DND-41 (cell line): ENCODE results near the gene HDLBP.

ENCODE experiments used
- ATAC-seq: fragments of 200-7000 bp; cut with Tn5 transposase; 3 replicates; pipeline ENCODE4 v1.9.1; 2021; ENCODE audit warnings: low read depth; ENCODE audit not compliant: insufficient read depth
- DNase-seq: peaks from one replicate; pipeline ENCODE4 v3.0.0-alpha.2; 2020
- H2AFZ ChIP-seq: 2 replicates; pipeline ENCODE4 v1.6.0; 2012; ENCODE audit warnings: low read depth, low read length
- H3K27ac ChIP-seq: 2 replicates; pipeline ENCODE4 v1.5.1; 2012; ENCODE audit warnings: low read length, inconsistent platforms
- H3K27me3 ChIP-seq: fragments of 200-600 bp; sonication (generic); 2 replicates; pipeline ENCODE4 v1.6.0; 2012; ENCODE audit warnings: low read length, mild to moderate bottlenecking, inconsistent platforms; ENCODE audit not compliant: insufficient read depth, poor library complexity
- H3K36me3 ChIP-seq: 2 replicates; pipeline ENCODE4 v1.5.1; 2012; ENCODE audit warnings: low read length, inconsistent platforms; ENCODE audit not compliant: insufficient read depth
- H3K4me1 ChIP-seq: 2 replicates; pipeline ENCODE4 v1.5.1; 2012; ENCODE audit warnings: mild to moderate bottlenecking, low read length; ENCODE audit not compliant: insufficient read depth
- H3K4me2 ChIP-seq: 2 replicates; pipeline ENCODE4 v1.6.0; 2012; ENCODE audit warnings: mild to moderate bottlenecking, moderate library complexity, low read length, inconsistent platforms; ENCODE audit not compliant: insufficient read depth
- H3K4me3 ChIP-seq, 2 experiments: fragments of 200-600 bp in 1 of 2; shearing (Covaris generic) in 1 of 2; 2 replicates each; pipeline ENCODE4 v1.5.1; 2012 to 2016; ENCODE audit warnings: inconsistent platforms in 2 of 2, low read length in 2 of 2, mild to moderate bottlenecking in 2 of 2, low read depth in 1 of 2, moderate library complexity in 1 of 2
- H3K79me2 ChIP-seq: 2 replicates; pipeline ENCODE4 v1.6.0; 2012; ENCODE audit warnings: low read length, inconsistent platforms; ENCODE audit not compliant: insufficient read depth
- H3K9ac ChIP-seq: 2 replicates; pipeline ENCODE4 v1.6.0; 2012; ENCODE audit warnings: low read depth, mild to moderate bottlenecking, inconsistent platforms, low read length, moderate library complexity
- H3K9me3 ChIP-seq: 2 replicates; pipeline ENCODE4 v1.5.1; 2012; ENCODE audit warnings: low read length, moderate library complexity, mild to moderate bottlenecking, inconsistent platforms; ENCODE audit not compliant: insufficient read depth, severe bottlenecking
- H4K20me1 ChIP-seq: 2 replicates; pipeline ENCODE4 v1.6.0; 2012; ENCODE audit warnings: low read length; ENCODE audit not compliant: insufficient read depth
- EZH2 ChIP-seq: IDR thresholded peaks from 3 replicates; pipeline ENCODE4 v1.6.1; 2012; ENCODE audit warnings: borderline replicate concordance, low read depth, mild to moderate bottlenecking, moderate library complexity, low read length, inconsistent platforms; ENCODE audit not compliant: severe bottlenecking
- TF ChIP-seq, protein P1 (sequence below): IDR thresholded peaks from 2 replicates; pipeline ENCODE4 v1.5.1; 2012; ENCODE audit warnings: borderline replicate concordance, low read length, moderate library complexity, mild to moderate bottlenecking; ENCODE audit not compliant: poor library complexity, severe bottlenecking; ENCODE audit errors: extremely low read depth

The HDLBP gene

DNA sequence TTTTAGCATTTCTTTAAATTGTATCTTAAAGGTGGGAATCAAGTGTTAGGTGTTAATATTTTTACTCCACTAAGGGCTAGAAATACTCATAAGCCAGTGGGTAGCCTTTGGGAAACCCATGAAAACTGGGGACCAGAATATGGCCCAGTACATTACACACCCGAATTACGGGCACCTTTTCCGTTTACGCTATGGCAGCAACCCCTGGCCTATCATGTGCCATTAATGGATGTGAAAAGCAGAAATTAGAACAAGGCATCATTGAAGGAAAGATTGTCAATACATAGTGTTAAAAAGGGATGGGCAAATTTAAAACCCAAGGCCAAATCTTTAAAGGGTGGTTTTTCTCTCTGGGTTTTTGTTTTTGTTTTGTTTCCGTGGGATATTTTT is 41.4 kb upstream of the HDLBP start:
- H4K20me1 ChIP-seq = peaks cover 43% of the 10 kb centered on the region
- peak overlapping the region; percentile 84 to 85; a peak in 3 of 4 replicates for H3K4me3 ChIP-seq
- H3K36me3 ChIP-seq = peaks cover 28% of the 10 kb centered on the region
- H3K79me2 ChIP-seq = peaks cover 54% of the 10 kb centered on the region
- peak overlapping the region; percentile 58 for H3K27ac ChIP-seq
- no peaks in the 10 kb centered on the region for H3K9me3 ChIP-seq
- no peak for ATAC-seq
- H3K27me3 ChIP-seq = no peaks in the 10 kb centered on the region
- H3K4me1 ChIP-seq = peaks cover 22% of the 10 kb centered on the region
- H3K9ac ChIP-seq = peak overlapping the region; percentile 77
- H2AFZ ChIP-seq = peak overlapping the region; percentile 40; the same call in 1 of the 2 replicates
- peak overlapping the region; percentile 82 for H3K4me2 ChIP-seq
- TF ChIP-seq, protein P1, sequence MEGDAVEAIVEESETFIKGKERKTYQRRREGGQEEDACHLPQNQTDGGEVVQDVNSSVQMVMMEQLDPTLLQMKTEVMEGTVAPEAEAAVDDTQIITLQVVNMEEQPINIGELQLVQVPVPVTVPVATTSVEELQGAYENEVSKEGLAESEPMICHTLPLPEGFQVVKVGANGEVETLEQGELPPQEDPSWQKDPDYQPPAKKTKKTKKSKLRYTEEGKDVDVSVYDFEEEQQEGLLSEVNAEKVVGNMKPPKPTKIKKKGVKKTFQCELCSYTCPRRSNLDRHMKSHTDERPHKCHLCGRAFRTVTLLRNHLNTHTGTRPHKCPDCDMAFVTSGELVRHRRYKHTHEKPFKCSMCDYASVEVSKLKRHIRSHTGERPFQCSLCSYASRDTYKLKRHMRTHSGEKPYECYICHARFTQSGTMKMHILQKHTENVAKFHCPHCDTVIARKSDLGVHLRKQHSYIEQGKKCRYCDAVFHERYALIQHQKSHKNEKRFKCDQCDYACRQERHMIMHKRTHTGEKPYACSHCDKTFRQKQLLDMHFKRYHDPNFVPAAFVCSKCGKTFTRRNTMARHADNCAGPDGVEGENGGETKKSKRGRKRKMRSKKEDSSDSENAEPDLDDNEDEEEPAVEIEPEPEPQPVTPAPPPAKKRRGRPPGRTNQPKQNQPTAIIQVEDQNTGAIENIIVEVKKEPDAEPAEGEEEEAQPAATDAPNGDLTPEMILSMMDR = no peak
- TF ChIP-seq EZH2 = no peak
- DNase-seq = no peak

- peaks cover 39% of the 10 kb centered on the region for H4K20me1 ChIP-seq
- no peaks in the 10 kb centered on the region for H3K27me3 ChIP-seq
- peaks cover 50% of the 10 kb centered on the region for H3K79me2 ChIP-seq
- no peaks in the 10 kb centered on the region for H3K9me3 ChIP-seq
- DNase-seq (peak; percentile 99), ATAC-seq (peak; percentile 95)
- H3K36me3 ChIP-seq = peaks cover 34% of the 10 kb centered on the region
- TF ChIP-seq, protein P1 = no peak
- TF ChIP-seq EZH2 = no peak
- H3K4me1 ChIP-seq = peaks cover 22% of the 10 kb centered on the region
- peak within 1 kb of the TSS; percentile 58 for H3K27ac ChIP-seq
- H3K9ac ChIP-seq = peak within 1 kb of the TSS; percentile 77
- H3K4me2 ChIP-seq = peak within 1 kb of the TSS; percentile 82
- peak within 1 kb of the TSS; percentile 40 for H2AFZ ChIP-seq
- H3K4me3 ChIP-seq = peak within 1 kb of the TSS; percentile 84 to 85; a peak in 3 of 4 replicates
Observed at GRCh38 chr2:241355983-241356870, 40.8 kb upstream of the HDLBP start, which contains the start of gene FARP2. Gene FARP2 (plus strand): TSS chr2:241356285. CDS start chr2:241373108, 16,823 bp downstream.

DNA sequence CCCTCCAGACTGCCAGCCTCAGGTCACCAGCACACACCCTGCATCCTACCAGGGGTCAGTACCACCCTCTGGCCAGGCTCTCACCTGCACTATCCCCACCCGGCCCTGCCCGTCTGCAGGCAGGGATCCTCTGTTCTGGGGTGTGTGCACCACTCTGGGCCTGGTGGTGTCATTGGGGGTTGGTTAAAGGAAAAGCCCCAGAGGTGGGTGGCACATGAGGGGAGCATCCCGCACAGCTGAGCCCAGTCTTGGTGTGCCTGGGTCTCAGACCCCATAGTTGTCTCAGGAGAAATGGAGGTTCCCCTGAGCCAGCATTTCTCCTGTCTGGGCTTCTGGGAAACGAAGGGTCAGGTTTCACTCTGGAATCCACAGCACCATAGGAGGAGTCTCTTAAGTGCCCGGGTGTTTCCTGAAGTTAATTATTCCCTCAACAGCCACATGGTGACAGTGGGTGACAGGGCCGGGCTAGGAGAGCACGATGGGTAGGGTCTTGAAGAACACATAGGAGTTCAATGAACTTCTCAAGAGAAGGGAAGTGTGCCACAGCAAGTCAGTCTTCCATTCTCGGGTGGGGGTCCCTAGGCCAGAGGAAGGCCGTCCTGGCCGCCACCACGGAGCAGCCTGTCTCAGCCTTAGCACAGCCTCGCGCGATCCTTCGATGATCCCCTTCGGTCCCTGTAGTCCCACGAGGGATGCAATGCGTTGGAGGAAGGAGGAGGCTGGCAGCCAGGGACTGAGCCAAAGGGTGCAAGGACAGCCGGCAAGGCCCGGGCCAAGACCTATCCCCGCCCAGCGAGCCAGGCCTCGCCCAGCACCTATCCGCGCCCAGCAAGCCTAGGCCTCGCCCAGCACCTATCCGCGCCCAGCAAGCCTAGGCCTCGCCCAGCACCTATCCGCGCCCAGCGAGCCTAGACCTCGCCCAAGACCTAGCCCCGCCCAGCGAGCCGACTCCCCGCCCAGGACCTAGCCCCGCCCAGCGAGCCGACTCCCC is 39.5 kb upstream of the HDLBP start:
- DNase-seq (peak; percentile 64), ATAC-seq (peak; percentile 13; the same call in 2 of the 3 replicates)
- Histone ChIP-seq H3K79me2 (peaks cover 38% of the 10 kb centered on the region), H3K36me3 (peaks cover 45% of the 10 kb centered on the region), H3K4me3 (peak overlapping the region in 1 of 2 experiments; percentile 35; a peak in 1 of 4 replicates), H4K20me1 (peaks cover 37% of the 10 kb centered on the region), H2AFZ (no peak overlapping the region), H3K4me1 (peaks cover 22% of the 10 kb centered on the region), H3K9ac (no peak overlapping the region), H3K4me2 (peak overlapping the region; percentile 45; the same call in 1 of the 2 replicates), H3K9me3 (no peaks in the 10 kb centered on the region), H3K27me3 (no peaks in the 10 kb centered on the region), H3K27ac (no peak overlapping the region)
- TF ChIP-seq, protein P1 = peak; percentile 16
- no peak for TF ChIP-seq EZH2
